ACC112 (cell line): ENCODE data around the gene UNK.
A peak's percentile ranks its signal among the peaks of the same experiment; 100 is the strongest.

Experiments used
- H2AFZ ChIP-seq: fragments of 200-600 bp; sonication (generic); one replicate; pipeline ENCODE4 v1.6.0; 2017; ENCODE audit warnings: antibody characterized with exemption, low read length; ENCODE audit not compliant: unreplicated experiment
- H3K27ac ChIP-seq: fragments of 200-600 bp; sonication (generic); 2 replicates; pipeline ENCODE4 v1.5.1; 2014; ENCODE audit warnings: low read depth, mild to moderate bottlenecking, antibody characterized with exemption, low read length, moderate library complexity
- H3K27me3 ChIP-seq: fragments of 200-600 bp; sonication (generic); 2 replicates; pipeline ENCODE4 v1.6.1; 2014; ENCODE audit warnings: mild to moderate bottlenecking, antibody characterized with exemption, low read length, moderate library complexity, mixed read lengths; ENCODE audit not compliant: insufficient read depth
- H3K36me3 ChIP-seq: fragments of 200-600 bp; sonication (generic); 2 replicates; pipeline ENCODE4 v1.6.1; 2016; ENCODE audit warnings: mild to moderate bottlenecking, antibody characterized with exemption, low read length, moderate library complexity, mixed read lengths; ENCODE audit not compliant: insufficient read depth
- H3K4me1 ChIP-seq: fragments of 200-600 bp; sonication (generic); one replicate; pipeline ENCODE4 v1.6.1; 2016; ENCODE audit warnings: low read length, mixed read lengths; ENCODE audit not compliant: insufficient read depth, unreplicated experiment, control insufficient read depth
- H3K4me3 ChIP-seq: fragments of 200-600 bp; sonication (generic); 2 replicates; pipeline ENCODE4 v1.5.1; 2014; ENCODE audit warnings: mild to moderate bottlenecking, low read depth, low read length
- H3K79me2 ChIP-seq: fragments of 200-600 bp; sonication (generic); one replicate; pipeline ENCODE4 v1.6.0; 2016; ENCODE audit warnings: low read length; ENCODE audit not compliant: control insufficient read depth, unreplicated experiment, insufficient read depth

The UNK gene

DNA sequence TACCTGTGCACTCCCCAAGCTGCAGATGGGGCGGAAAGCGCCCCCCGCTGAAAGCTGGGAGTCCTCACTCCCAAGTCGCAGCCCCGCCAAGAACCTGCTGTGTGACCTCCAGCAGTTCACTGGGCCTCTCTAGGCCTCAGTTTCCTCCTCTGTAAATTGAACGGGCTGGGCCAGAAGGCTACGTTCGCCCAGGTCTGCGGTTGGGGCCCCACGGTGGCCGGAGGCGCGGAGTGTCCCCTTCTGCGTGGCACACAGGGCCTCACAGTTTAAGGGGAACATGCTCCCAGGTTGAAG is 20.2 kb upstream of the UNK start:
- peak overlapping the region; percentile 57 for H2AFZ ChIP-seq

DNA sequence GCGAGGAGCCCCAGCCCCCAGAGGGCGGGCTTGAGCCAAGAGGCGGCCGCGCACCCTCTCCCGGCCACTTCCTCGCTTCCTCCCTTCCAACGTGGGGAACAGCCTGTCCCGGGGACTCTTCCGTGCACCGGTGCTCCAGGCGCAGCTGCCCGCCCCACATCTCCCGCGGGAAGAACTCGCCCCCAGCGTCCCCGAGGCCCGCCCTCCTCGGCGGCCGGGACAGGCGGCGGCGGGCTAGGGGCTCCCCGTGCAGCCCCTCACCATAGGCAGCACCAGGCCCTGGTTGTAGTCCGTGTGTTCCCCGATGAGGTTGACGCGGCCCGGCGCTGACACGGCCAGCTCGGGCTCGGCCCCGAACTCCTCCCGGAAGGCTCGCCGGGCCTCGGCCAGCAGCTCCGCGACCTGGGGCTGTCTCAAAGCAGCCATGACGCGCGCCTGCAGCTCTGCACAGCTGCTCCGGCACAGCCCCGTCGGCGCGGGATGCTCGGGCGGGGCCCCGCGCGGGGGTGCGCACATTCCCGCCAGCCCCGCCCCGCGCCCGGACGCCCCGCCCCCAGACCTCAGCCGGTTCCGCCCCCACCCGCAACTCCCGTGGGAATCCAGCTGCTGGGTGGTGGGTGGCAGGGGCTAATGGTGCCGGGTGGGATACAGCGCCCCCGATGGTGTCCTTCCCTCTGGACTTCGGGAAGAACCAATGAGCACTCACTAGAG is 19.7 kb upstream of the UNK start, which contains the start of gene GALK1:
Gene GALK1 (minus strand): TSS at position 482 of the 711 bp plus-strand sequence. CDS start 56 bp downstream, at position 426.
- Histone ChIP-seq H2AFZ (peak within 1 kb of the TSS; percentile 70), H3K27me3 (no peaks in the 10 kb centered on the region), H3K4me1 (peaks cover 8% of the 10 kb centered on the region), H3K36me3 (peaks cover 3% of the 10 kb centered on the region; the same call in 1 of the 2 replicates), H3K27ac (no peak within 1 kb of the TSS), H3K79me2 (peaks cover 5% of the 10 kb centered on the region), H3K4me3 (peak within 1 kb of the TSS; percentile 85)

More for the DNA sequence above, 20.2 kb upstream of the UNK start:
- Histone ChIP-seq H3K27ac (no peak overlapping the region), H3K36me3 (peaks cover 3% of the 10 kb centered on the region; the same call in 1 of the 2 replicates), H3K4me3 (peak overlapping the region; percentile 85), H3K4me1 (peaks cover 8% of the 10 kb centered on the region), H3K27me3 (no peaks in the 10 kb centered on the region), H3K79me2 (peaks cover 5% of the 10 kb centered on the region)

DNA sequence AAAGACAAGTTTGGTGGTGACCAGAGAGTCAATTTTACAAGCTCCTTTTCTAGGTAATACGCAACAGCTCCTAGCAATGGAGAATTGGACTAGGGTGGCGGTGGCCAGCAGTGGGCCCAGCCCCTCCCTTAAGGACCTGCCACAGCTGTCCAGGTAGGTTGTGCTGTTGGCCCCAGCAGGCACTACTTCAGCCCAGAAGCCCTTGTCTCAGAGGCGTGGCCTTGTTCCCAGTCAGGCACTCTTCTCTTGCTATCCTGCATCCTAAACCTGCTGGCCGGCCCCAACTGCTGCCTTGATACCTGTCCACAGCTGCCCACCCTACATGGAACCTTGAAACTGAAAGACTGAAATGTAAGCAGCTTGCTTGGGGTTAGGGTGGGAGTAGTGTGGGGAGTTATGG is 18.6 kb upstream of the UNK start:
- H3K79me2 ChIP-seq: peaks cover 5% of the 10 kb centered on the region

DNA sequence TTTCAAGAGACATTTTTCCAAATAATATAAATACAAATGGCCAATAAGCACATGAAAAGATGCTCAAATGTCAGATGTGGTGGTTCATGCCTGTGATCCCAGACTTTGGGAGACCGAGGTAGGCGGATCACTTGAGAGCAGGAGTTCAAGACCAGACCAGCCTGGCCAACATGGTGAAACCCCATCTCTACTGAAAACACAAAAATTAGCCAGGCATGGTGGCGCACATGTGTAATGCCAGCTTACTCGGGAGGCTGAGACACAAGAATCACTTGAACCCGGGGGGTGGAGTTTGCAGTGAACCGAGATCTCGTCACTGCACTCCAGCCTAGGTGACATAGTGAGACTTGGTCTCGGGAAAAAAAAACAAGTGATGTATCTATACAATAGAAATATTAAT is 16.7 kb upstream of the UNK start:
- Histone ChIP-seq H3K4me3 (no peak overlapping the region), H3K27me3 (no peaks in the 10 kb centered on the region), H3K79me2 (peaks cover 5% of the 10 kb centered on the region), H3K36me3 (no peaks in the 10 kb centered on the region), H3K27ac (no peak overlapping the region), H2AFZ (no peak overlapping the region), H3K4me1 (peaks cover 8% of the 10 kb centered on the region)

More for the DNA sequence above, 18.6 kb upstream of the UNK start:
- peaks cover 3% of the 10 kb centered on the region; the same call in 1 of the 2 replicates for H3K36me3 ChIP-seq
- no peaks in the 10 kb centered on the region for H3K27me3 ChIP-seq
- no peak overlapping the region for H2AFZ ChIP-seq
- H3K27ac ChIP-seq: no peak overlapping the region
- peaks cover 8% of the 10 kb centered on the region for H3K4me1 ChIP-seq
- no peak overlapping the region for H3K4me3 ChIP-seq

DNA sequence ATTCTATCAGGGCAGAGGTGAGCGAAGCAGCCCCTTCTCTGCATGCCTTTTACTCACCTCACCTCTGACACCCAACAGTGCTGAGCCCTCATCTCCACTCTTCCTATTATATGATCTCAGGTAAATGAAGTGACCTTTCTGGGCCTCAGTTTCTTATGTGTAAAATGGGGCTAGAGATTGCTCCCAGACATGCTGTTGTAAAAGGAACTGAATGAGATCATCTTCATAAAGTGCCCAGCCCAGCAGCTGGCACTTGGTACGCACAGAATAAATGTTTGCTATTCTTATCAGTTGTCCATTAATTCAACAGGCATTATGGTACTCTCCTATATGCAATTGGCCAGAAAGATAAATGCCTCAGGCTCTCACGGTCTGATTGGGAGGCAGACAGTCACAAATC is 15.1 kb upstream of the UNK start:
- Histone ChIP-seq H3K79me2 (no peaks in the 10 kb centered on the region), H3K4me3 (no peak overlapping the region), H2AFZ (no peak overlapping the region), H3K36me3 (no peaks in the 10 kb centered on the region), H3K4me1 (no peaks in the 10 kb centered on the region), H3K27ac (no peak overlapping the region), H3K27me3 (no peaks in the 10 kb centered on the region)

DNA sequence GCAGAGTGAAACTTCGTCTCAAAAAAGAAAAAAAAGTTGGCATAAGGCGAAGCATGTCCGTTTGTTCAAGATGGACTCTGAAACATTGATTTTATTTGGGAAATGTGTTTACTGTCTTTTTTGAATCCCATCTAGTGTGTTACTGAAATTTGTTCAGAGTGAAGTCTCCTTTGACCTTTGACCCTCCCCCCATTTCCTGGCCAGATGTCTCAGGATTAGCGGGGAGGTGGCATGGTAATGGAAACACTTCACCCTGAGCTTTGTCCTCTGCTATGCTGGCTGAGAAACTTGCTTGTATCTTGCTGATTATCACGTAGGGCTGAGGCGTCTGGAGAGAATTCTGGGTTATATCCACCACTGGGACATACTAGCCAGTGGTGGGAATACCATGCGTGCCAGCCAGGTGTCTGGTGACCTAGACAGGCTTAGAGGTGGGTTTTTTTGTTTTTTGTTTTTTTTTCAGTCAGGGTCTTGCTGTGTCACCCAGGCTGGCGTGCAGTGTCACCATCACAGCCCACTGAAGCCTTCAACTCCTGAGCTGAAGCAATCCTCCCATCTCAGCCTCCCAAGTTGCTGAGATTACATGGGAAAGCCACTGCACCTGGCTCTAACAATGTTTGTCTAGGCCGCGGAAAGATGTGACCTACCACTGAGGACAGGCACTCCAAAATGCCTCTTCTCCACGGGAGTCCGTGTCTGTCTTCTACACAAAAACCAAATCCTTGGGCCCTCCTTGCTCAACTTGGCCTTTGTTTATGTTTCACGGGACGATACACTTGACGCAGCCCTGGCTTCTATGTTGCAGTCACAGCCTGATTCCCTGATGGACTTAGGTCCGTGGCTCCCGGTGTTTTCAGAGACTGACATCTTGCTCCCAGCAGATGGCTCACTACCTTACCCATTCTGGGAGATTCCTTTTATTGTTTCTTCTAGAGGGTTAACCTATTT is 13.0 kb upstream of the UNK start:
- no peaks in the 10 kb centered on the region for H3K79me2 ChIP-seq
- H2AFZ ChIP-seq: no peak overlapping the region
- no peak overlapping the region for H3K4me3 ChIP-seq
- H3K27me3 ChIP-seq: no peaks in the 10 kb centered on the region
- peaks cover 6% of the 10 kb centered on the region for H3K4me1 ChIP-seq
- peaks cover 5% of the 10 kb centered on the region for H3K36me3 ChIP-seq
- H3K27ac ChIP-seq: no peak overlapping the region

DNA sequence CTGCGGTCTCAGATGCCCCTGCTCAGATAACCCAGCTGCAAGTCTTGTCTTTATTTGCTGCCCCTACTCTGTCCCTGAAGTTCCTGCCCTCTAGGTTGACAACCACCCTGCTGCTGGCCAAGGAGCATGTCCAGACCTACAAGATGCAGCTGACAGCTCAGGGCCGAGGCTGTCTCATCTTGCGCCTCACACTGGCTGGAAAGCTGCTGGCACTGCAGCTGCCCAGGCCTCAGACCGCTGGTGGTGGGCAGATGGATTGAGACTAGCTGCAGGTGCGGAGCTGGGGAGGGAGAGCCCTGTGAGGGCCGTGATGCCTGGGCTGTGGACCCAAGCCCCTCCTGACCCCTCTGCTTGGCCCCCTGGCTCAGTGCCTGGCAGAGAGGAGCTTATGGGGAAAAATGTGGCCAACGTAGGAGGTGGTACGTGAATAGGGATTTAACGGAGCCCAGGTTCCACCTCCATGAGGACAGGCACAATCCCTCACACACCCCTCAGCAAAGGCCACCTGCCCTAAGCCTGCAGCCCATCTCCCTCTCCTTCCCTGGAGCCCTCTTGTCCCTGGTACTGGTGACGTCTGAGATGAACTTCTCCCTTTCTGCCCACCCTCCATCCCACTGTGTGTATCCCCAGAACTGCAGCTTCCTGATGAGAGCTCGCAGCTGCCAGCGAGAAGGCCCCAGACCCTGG is 11.3 kb upstream of the UNK start:
- Histone ChIP-seq H3K4me1 (peaks cover 13% of the 10 kb centered on the region), H2AFZ (no peak overlapping the region), H3K27ac (no peak overlapping the region), H3K27me3 (no peaks in the 10 kb centered on the region), H3K36me3 (peaks cover 19% of the 10 kb centered on the region), H3K4me3 (no peak overlapping the region), H3K79me2 (peaks cover 15% of the 10 kb centered on the region)

DNA sequence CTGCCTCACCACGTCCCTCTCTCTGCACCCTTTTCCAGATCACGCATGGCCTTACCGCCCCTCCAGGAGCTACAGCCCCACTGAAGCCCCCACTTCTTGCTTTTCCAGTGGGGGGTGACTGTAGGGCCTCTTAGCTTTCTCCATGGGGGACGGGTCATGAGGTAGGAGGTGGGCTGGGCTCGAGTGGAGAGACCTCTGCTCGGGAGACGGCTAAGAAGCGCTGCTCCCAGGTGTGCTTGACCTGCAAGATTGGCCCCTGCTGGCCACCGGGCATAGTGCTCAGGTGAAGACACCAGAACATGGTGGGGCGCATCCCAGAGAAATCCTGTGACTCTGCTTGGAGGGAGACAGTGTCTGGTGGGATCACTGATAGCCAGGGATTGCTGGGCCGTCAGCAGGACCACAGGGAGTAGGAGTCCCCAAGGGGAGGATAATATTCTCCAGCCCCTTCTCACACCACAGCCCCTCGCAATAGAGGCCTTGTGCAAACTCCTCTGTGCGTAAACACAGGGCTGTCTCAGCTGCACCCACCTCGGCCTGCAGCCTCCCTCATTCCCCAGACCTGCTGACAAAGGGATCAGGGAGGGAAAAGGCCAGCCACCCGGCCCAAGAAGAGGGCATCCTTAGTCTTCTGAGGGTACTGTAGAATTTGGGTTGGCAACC is 10.7 kb upstream of the UNK start:
- Histone ChIP-seq H3K27me3 (no peaks in the 10 kb centered on the region), H2AFZ (no peak overlapping the region), H3K36me3 (peaks cover 26% of the 10 kb centered on the region), H3K79me2 (peaks cover 22% of the 10 kb centered on the region), H3K4me3 (no peak overlapping the region), H3K4me1 (peaks cover 13% of the 10 kb centered on the region), H3K27ac (no peak overlapping the region)

DNA sequence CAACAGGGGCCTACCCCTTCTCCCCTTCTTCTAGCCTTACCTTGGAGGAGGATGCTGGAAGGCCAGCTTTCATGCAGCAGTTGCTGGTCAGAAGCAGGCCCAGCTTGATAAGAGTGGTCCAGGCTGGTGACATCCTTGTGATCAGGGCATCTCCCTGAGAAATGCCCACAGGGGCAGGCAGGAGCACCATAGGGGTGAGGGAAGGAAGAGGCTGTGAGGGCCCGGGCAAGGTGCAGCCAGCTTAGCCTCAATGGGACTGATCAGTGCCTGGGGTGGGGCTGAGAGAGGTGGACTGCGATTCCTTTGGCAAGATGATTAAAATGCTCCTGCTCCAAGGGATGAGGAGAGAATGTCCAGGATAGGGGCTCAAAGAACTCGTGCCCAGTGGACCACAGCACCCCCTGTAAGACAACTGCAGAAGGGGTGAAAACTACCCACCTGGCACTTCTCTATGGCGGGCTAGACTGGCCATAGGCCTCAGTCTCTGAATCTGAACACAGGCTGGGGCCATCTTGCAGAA is 10.1 kb upstream of the UNK start:
- H3K36me3 ChIP-seq: peaks cover 28% of the 10 kb centered on the region
- peaks cover 13% of the 10 kb centered on the region for H3K4me1 ChIP-seq

More for the DNA sequence above, 10.1 kb upstream of the UNK start:
- Histone ChIP-seq H2AFZ (no peak overlapping the region), H3K27me3 (no peaks in the 10 kb centered on the region), H3K27ac (no peak overlapping the region), H3K4me3 (no peak overlapping the region), H3K79me2 (peaks cover 27% of the 10 kb centered on the region)
